Heart right ventricle (tissue), 16 donors: ENCODE results near the gene IL12RB1. TPM values are rescaled to one million over a fixed set of nuclear protein-coding genes. Genes with fewer than 3 reads are reported as not detected.
A peak's percentile ranks its signal among the peaks of the same experiment; 100 is the strongest.

Experiments
- ATAC-seq, 8 donors: fragments of 200-7000 bp; cut with Tn5 transposase; one replicate each; pipeline ENCODE4 v1.9.1; 2020; ENCODE audit warnings: mild to moderate bottlenecking in 8 of 8, moderate library complexity in 8 of 8, moderate number of reproducible peaks in 1 of 8
- DNase-seq, 2 donors: peaks; one replicate each; pipeline ENCODE4 v3.0.0-alpha.2; 2020
- H3K27ac ChIP-seq, 10 donors: fragments of 200-600 bp; sonication (generic) in 2 of 10; one replicate each; pipeline versions ENCODE4 v1.5.0 to v1.8.0; 2020 to 2022; ENCODE audit warnings: mild to moderate bottlenecking in 3 of 10
- H3K27me3 ChIP-seq, 7 donors: fragments of 200-600 bp; one replicate each; pipeline ENCODE4 v1.8.0; 2021 to 2022; ENCODE audit warnings: mild to moderate bottlenecking in 2 of 7
- H3K36me3 ChIP-seq, 9 donors: fragments of 200-600 bp; sonication (generic) in 1 of 9; one replicate each; pipeline versions ENCODE4 v1.5.0 to v1.8.0; 2020 to 2022; ENCODE audit warnings: mild to moderate bottlenecking in 2 of 9
- H3K4me1 ChIP-seq, 9 donors: fragments of 200-600 bp; sonication (generic) in 1 of 9; one replicate each; pipeline versions ENCODE4 v1.5.0 to v1.8.0; 2020 to 2022; ENCODE audit warnings: mild to moderate bottlenecking in 4 of 9
- H3K4me3 ChIP-seq, 10 donors: fragments of 200-600 bp; sonication (generic) in 2 of 10; one replicate each; pipeline versions ENCODE4 v1.5.0 to v1.8.0; 2020 to 2022; ENCODE audit warnings: mild to moderate bottlenecking in 7 of 10, moderate library complexity in 2 of 10
- H3K9me3 ChIP-seq, 11 donors: fragments of 200-600 bp in 10 of 11; sonication (generic) in 2 of 11; one replicate each; pipeline versions ENCODE4 v1.5.0 to v1.8.0; 2013 to 2022; ENCODE audit warnings: mild to moderate bottlenecking in 2 of 11, control low read depth in 1 of 11, moderate library complexity in 1 of 11
- WGBS, 2 donors: extraction: QIAGEN DNeasy Blood & Tissue Kit; methylation state at CpG; one replicate each; pipeline ENCODE4 v1.1.7; 2013; ENCODE audit warnings: inconsistent platforms in 1 of 2; 5-methylcytosine and 5-hydroxymethylcytosine counted together
- intact Hi-C, 10 donors: fragments of 100-400 bp; cut with DNase I; formaldehyde crosslinking; loops; one replicate each; pipeline versions ENCODE4 v1.11.1 to v1.14.2; 2022
- polyA plus RNA-seq, 2 donors: library from polyadenylated mRNA; stranded (reverse); fragments of 200-250 nt; gene quantifications; one replicate each; pipeline ENCODE4 v1.2.3, GENCODE V29; 2013
- total RNA-seq, 10 donors: library from RNA; stranded (reverse); fragmentation: NEBNext Ultra II Directional in 3 of 10; extraction: Animal tissue kit (Norgen Biotek cat#: 25700) in 3 of 10; gene quantifications; one replicate each; pipeline versions ENCODE4 v1.2.1 to v1.2.4, GENCODE V29; 2021 to 2023
- TF ChIP-seq, protein P1 (sequence below), 9 donors: fragments of 200-600 bp; sonication (generic) in 2 of 9; IDR thresholded peaks; one replicate each; pipeline versions ENCODE4 v1.5.0 to v1.8.0; 2021 to 2022; ENCODE audit warnings: antibody characterized with exemption in 9 of 9, mild to moderate bottlenecking in 5 of 9, moderate library complexity in 1 of 9
- donor health status: Arrhythmogenic right ventricular cardiomyopathy.
- donor health status: ischemic (EF 13 %, LVEDD 7.1; RV severe dilation, severe dysfunction).
- donor health status: healthy with polysubstance abuse.
- donor health status: DM: no; HTN: yes; CAD: no.
- donor health status: DM: no; HTN: no; CAD: no.
- donor health status: ischemic (EF 25% LVEDD 6.9; RV normal size, moderate dysfunction).
- donor health status: ischemic (EF 25% LVEDD 5.7; RV mildly dilated, moderate dysfunction).
- donor health status: healthy.
- donor health status: DM: yes; HTN: yes; CAD: no.
- donor health status: Ischemic cardiomyopathy.
- donor health status: ischemic (EF 35%, LVEDD 5.7; RV mildly dilated, moderate dysfunction).
- donor health status: nonischemic (EF 11% LVEDD 7.7; RV severe dilation, severe dysfunction).
- donor health status: DM: yes; HTN: yes; CAD: no.
- donor health status: PGD.
- donor health status: ischemic (EF 29% LVEDD 5.4; RV normal size, mild dysfunction).
- donor health status: nonischemic (EF 23%, LVEDD 6.1; RV moderate dilation, normal function).

Gene IL12RB1
- total and polyA plus RNA-seq, 12 donors: 0.24 to 5.4 (median 0.44) TPM

DNA sequence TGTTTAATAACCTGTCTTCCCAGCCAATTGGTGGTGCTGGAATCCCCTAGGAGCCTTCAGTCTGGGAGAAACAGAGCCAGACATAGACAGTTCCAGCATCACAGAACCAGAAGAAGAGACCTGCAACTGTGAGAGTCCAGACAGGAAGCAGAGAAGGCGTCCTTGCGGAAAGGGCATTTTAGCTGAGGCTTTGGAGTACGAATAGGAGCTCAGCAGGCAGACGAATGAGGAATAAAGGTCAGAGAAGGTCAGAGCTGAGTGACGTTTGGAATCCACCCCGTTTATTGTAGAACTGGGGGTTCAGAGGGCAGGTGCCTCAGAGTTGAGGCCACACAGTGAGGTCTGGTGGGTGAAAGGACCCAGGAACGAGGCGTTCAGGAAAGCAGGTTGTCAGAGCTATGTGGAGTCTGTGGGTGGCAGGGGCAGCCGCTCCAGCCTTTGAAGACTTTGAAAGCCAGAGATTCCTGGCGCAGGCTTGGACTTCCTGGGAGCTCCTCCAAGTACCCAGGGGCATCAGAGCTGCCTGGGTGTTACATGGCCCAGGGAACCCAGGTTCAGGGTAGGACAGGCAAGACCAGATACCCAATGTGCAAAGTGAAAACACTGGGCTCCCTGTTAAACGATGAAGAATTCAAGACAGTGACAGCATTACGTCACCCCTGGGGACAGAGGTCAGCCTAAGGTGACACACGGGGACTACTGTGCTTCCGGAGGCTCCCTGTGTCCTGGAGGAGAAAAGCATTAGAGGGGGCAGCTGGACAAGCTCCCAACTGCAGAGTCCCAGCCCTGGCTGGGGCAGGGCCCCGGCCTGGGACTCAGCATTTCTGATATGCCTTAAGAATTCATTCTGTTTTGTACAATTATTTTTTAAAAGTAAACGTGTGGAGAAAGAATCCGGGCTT is 73.3 kb downstream of the IL12RB1 start:
- peaks cover 6 to 74% (median 41%) of the 10 kb centered on the region in 9 donors for H3K36me3 ChIP-seq
- TF ChIP-seq, protein P1, sequence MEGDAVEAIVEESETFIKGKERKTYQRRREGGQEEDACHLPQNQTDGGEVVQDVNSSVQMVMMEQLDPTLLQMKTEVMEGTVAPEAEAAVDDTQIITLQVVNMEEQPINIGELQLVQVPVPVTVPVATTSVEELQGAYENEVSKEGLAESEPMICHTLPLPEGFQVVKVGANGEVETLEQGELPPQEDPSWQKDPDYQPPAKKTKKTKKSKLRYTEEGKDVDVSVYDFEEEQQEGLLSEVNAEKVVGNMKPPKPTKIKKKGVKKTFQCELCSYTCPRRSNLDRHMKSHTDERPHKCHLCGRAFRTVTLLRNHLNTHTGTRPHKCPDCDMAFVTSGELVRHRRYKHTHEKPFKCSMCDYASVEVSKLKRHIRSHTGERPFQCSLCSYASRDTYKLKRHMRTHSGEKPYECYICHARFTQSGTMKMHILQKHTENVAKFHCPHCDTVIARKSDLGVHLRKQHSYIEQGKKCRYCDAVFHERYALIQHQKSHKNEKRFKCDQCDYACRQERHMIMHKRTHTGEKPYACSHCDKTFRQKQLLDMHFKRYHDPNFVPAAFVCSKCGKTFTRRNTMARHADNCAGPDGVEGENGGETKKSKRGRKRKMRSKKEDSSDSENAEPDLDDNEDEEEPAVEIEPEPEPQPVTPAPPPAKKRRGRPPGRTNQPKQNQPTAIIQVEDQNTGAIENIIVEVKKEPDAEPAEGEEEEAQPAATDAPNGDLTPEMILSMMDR (IDR thresholded peaks at IDR 0.05): no peak
- ATAC-seq (peak in 6 of 8 donors; percentile 4 to 52 (median 32)), DNase-seq (peak in 1 of 2 donors; percentile 38)
- intact Hi-C loops: no loop called here
- no peaks in the 10 kb centered on the region for H3K9me3 ChIP-seq
- H3K27ac ChIP-seq: peak overlapping the region in 9 of 10 donors; percentile 11 to 78 (median 58)
- peaks cover 15 to 62% (median 45%) of the 10 kb centered on the region in 9 donors for H3K4me1 ChIP-seq
- WGBS, 2 donors: 63 to 68% methylated on average over 17 of the region's 17 CpGs
- H3K4me3 ChIP-seq: no peak overlapping the region
- no peaks in the 10 kb centered on the region for H3K27me3 ChIP-seq

DNA sequence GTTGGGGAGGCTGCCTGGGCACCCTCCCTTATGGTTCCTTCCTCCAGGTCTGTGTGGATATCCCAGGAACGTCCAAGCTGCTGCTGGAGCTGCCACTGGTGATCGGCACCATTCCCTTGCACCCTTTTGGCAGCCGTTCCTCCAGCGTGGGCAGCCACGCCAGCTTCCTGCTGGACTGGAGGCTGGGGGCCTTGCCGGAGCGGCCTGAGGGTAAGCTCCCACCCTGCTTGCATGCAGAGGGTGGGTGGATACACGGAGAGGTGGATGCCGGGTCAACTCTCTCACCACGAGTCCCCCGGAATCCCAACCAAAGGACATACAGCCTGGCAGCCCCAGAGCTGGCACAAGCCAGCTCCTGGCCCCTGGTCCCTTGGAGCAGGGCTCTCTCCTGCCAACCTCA is 76.6 kb downstream of the IL12RB1 start:
- ATAC-seq (no peak), DNase-seq (no peak)
- peak overlapping the region in 2 of 10 donors; percentile 45 to 46 for H3K4me3 ChIP-seq
- H3K4me1 ChIP-seq: peaks cover 2 to 48% (median 33%) of the 10 kb centered on the region in 9 donors
- intact Hi-C loops: no loop called here
- TF ChIP-seq, protein P1 (IDR thresholded peaks at IDR 0.05): no peak
- H3K36me3 ChIP-seq: peaks cover 6 to 67% (median 41%) of the 10 kb centered on the region in 9 donors
- 80 to 96% methylated on average over 11 of the region's 11 CpGs for WGBS, 2 donors
- H3K9me3 ChIP-seq: no peaks in the 10 kb centered on the region
- H3K27me3 ChIP-seq: no peaks in the 10 kb centered on the region
- H3K27ac ChIP-seq: peak overlapping the region in 2 of 10 donors; percentile 37 to 53

DNA sequence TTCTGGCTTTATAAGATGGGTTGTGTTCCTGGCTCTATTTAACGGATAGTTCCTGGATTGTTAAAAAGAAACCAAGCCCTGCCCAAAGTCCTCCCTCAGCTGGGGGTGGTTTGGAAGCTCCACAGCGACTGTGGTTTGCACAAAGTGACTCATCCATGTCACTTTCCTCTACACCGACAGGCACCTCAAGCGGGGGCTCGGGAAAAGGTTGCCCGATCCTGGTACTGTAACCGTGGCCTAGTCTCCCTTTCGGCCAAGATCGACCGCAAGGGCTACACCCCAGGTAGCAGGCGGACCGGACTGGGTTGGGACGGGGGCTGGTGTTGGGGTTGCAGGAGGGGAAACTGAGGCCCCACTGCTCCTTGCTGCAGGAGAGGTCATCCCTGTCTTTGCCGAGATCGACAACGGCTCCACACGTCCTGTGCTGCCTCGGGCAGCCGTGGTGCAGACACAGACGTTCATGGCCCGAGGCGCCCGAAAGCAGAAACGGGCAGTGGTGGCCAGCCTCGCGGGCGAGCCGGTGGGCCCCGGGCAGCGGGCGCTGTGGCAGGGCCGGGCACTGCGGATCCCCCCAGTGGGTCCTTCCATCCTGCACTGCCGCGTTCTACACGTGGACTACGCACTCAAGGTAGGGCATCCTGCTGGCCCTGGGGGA is 77.2 kb downstream of the IL12RB1 start:
- no peaks in the 10 kb centered on the region for H3K27me3 ChIP-seq
- DNase-seq (no peak), ATAC-seq (no peak)
- WGBS, 2 donors: 92 to 94% methylated on average over 37 of the region's 37 CpGs
- H3K4me3 ChIP-seq: peak overlapping the region in 8 of 10 donors; percentile 45 to 77 (median 63)
- TF ChIP-seq, protein P1 (IDR thresholded peaks at IDR 0.05): no peak
- H3K36me3 ChIP-seq: peaks cover 6 to 64% (median 41%) of the 10 kb centered on the region in 9 donors
- peaks cover 2 to 48% (median 33%) of the 10 kb centered on the region in 9 donors for H3K4me1 ChIP-seq
- H3K27ac ChIP-seq: peak overlapping the region in 8 of 10 donors; percentile 53 to 90 (median 88)
- intact Hi-C loops: loop anchor here in 2 of 10 donors (2.0 to 5.0 kb wide), 2 partner anchors 49 to 243 kb away; no protein-coding TSS in a partner anchor
- H3K9me3 ChIP-seq: no peaks in the 10 kb centered on the region

Other genes with a start within 250 kb of the IL12RB1 start
- gene JAK3, start 239.0 kb downstream of the IL12RB1 start, total RNA-seq: 10 to 100 TPM in 1 of 10 donors, 1 to 10 TPM in 7, under 1 TPM in 2; 0.59 to 16.9 (median 1.6) TPM
- gene JAK3, start 239.0 kb downstream of the IL12RB1 start, polyA plus RNA-seq: 1 to 10 TPM in 1 of 2 donors, under 1 TPM in 1; 0.88 to 3.7 TPM
- gene RPL18A, start 227.0 kb downstream of the IL12RB1 start, total RNA-seq: 1,000 to 10,000 TPM in 1 of 10 donors, 100 to 1,000 TPM in 9; 623 to 1,142 (median 682) TPM
- 1,000 to 10,000 TPM in 1 of 2 donors, 100 to 1,000 TPM in 1; 685 to 2,570 TPM for gene RPL18A, start 227.0 kb downstream of the IL12RB1 start, polyA plus RNA-seq
- under 1 TPM in 1 of 10 donors, not detected in 9; 0.16 TPM for gene SLC5A5, start 215.0 kb downstream of the IL12RB1 start, total RNA-seq
- gene SLC5A5, start 215.0 kb downstream of the IL12RB1 start, polyA plus RNA-seq: not detected
- gene CCDC124, start 153.9 kb downstream of the IL12RB1 start, total RNA-seq: 10 to 100 TPM; 52.0 to 94.2 (median 61.6) TPM
- gene CCDC124, start 153.9 kb downstream of the IL12RB1 start, polyA plus RNA-seq: 100 to 1,000 TPM; 135 to 240 TPM
- under 1 TPM in 1 of 10 donors, not detected in 9; 0.72 TPM for gene KCNN1, start 119.8 kb downstream of the IL12RB1 start, total RNA-seq
- gene KCNN1, start 119.8 kb downstream of the IL12RB1 start, polyA plus RNA-seq: not detected
- gene ARRDC2, start 78.8 kb downstream of the IL12RB1 start, total RNA-seq: 10 to 100 TPM in 5 of 10 donors, 1 to 10 TPM in 5; 4.8 to 22.4 (median 10.0) TPM
- 10 to 100 TPM; 19.3 to 45.5 TPM for gene ARRDC2, start 78.8 kb downstream of the IL12RB1 start, polyA plus RNA-seq
- 1 to 10 TPM; 2.8 to 6.4 (median 4.6) TPM for gene MAST3, start 10.8 kb upstream of the IL12RB1 start, total RNA-seq
- gene MAST3, start 10.8 kb upstream of the IL12RB1 start, polyA plus RNA-seq: 1 to 10 TPM; 1.5 to 2.6 TPM
- gene PIK3R2, start 66.2 kb upstream of the IL12RB1 start, total RNA-seq: 10 to 100 TPM; 15.7 to 29.1 (median 22.3) TPM
- gene PIK3R2, start 66.2 kb upstream of the IL12RB1 start, polyA plus RNA-seq: 1 to 10 TPM; 2.3 to 6.7 TPM
- 100 to 1,000 TPM in 1 of 10 donors, 10 to 100 TPM in 7, 1 to 10 TPM in 2; 6.5 to 241 (median 11.9) TPM for gene IFI30, start 86.9 kb upstream of the IL12RB1 start, total RNA-seq
- 10 to 100 TPM in 1 of 2 donors, 1 to 10 TPM in 1; 9.7 to 31.2 TPM for gene IFI30, start 86.9 kb upstream of the IL12RB1 start, polyA plus RNA-seq
- 10 to 100 TPM; 10.6 to 16.5 (median 14.5) TPM for gene MPV17L2, start 106.3 kb upstream of the IL12RB1 start, total RNA-seq
- gene MPV17L2, start 106.3 kb upstream of the IL12RB1 start, polyA plus RNA-seq: 10 to 100 TPM; 23.0 to 61.9 TPM
- gene RAB3A, start 117.1 kb upstream of the IL12RB1 start, total RNA-seq: 10 to 100 TPM; 24.1 to 36.3 (median 31.4) TPM
- 10 to 100 TPM in 1 of 2 donors, 1 to 10 TPM in 1; 7.8 to 16.7 TPM for gene RAB3A, start 117.1 kb upstream of the IL12RB1 start, polyA plus RNA-seq
- gene PDE4C, start 139.5 kb upstream of the IL12RB1 start, total RNA-seq: 1 to 10 TPM in 4 of 10 donors, under 1 TPM in 6; 0.30 to 4.2 (median 0.85) TPM
- gene PDE4C, start 139.5 kb upstream of the IL12RB1 start, polyA plus RNA-seq: 1 to 10 TPM; 1.2 to 6.3 TPM
- 1 to 10 TPM in 5 of 10 donors, under 1 TPM in 5; 0.49 to 1.5 (median 0.96) TPM for gene IQCN, start 187.5 kb upstream of the IL12RB1 start, total RNA-seq
- 1 to 10 TPM in 1 of 2 donors, under 1 TPM in 1; 0.17 to 7.8 TPM for gene IQCN, start 187.5 kb upstream of the IL12RB1 start, polyA plus RNA-seq
- gene JUND, start 194.7 kb upstream of the IL12RB1 start, total RNA-seq: 100 to 1,000 TPM in 9 of 10 donors, 10 to 100 TPM in 1; 93.7 to 195 (median 133) TPM
- gene JUND, start 194.7 kb upstream of the IL12RB1 start, polyA plus RNA-seq: 100 to 1,000 TPM; 103 to 278 TPM
- gene LSM4, start 236.1 kb upstream of the IL12RB1 start, total RNA-seq: 100 to 1,000 TPM in 1 of 10 donors, 10 to 100 TPM in 9; 73.2 to 114 (median 93.3) TPM
- 100 to 1,000 TPM; 135 to 163 TPM for gene LSM4, start 236.1 kb upstream of the IL12RB1 start, polyA plus RNA-seq